HepG2 (cell line): ENCODE measurements around the gene TPM2. TPM values are rescaled to one million over a fixed set of nuclear protein-coding genes. Genes with fewer than 3 reads are reported as not detected.
A peak's percentile ranks its signal among the peaks of the same experiment; 100 is the strongest.

ENCODE experiments used
- AFF4 ChIP-seq: sonication (generic); formaldehyde crosslinking; IDR thresholded peaks from 2 replicates; pipeline ENCODE4 v1.4.0; 2020; ENCODE audit warnings: missing genetic modification reagents
- CEBPB ChIP-seq: IDR thresholded peaks from 2 replicates; pipeline ENCODE4 v1.6.1; 2011; ENCODE audit warnings: low read depth, low read length, improper control_type of control experiment, borderline replicate concordance
- KLF6 ChIP-seq: IDR thresholded peaks from 2 replicates; pipeline ENCODE4 v1.8.0; 2016; ENCODE audit warnings: missing biosample characterization, missing genetic modification reagents
- SRSF9 ChIP-seq: fragments of 200-400 bp; formaldehyde crosslinking; IDR thresholded peaks from 2 replicates; pipeline ENCODE4 v1.6.1; 2018; ENCODE audit warnings: borderline replicate concordance, mild to moderate bottlenecking, low read depth, low read length; ENCODE audit not compliant: insufficient read depth, poor library complexity, severe bottlenecking
- SRY ChIP-seq: sonication (generic); formaldehyde crosslinking; IDR thresholded peaks from 2 replicates; pipeline ENCODE4 v1.8.0; 2022; ENCODE audit warnings: mild to moderate bottlenecking, missing genetic modification reagents
- SSRP1 ChIP-seq: IDR thresholded peaks from 2 replicates; pipeline ENCODE4 v1.6.1; 2016; ENCODE audit warnings: control low read depth
- TOE1 ChIP-seq: sonication (generic); formaldehyde crosslinking; IDR thresholded peaks from 2 replicates; pipeline ENCODE4 v1.4.0; 2020; ENCODE audit warnings: mild to moderate bottlenecking, missing genetic modification reagents
- ZBTB7B ChIP-seq: sonication (generic); formaldehyde crosslinking; IDR thresholded peaks from 2 replicates; pipeline ENCODE4 v1.4.0; 2020; ENCODE audit warnings: missing genetic modification reagents
- ZNF10 ChIP-seq: sonication (generic); formaldehyde crosslinking; IDR thresholded peaks from 2 replicates; pipeline ENCODE4 v1.4.0; 2020; ENCODE audit warnings: mild to moderate bottlenecking, low read depth, missing genetic modification reagents, borderline replicate concordance
- ZNF235 ChIP-seq: sonication (generic); formaldehyde crosslinking; IDR thresholded peaks from 2 replicates; pipeline ENCODE4 v1.8.1; 2023; ENCODE audit warnings: mild to moderate bottlenecking, missing genetic modification reagents, borderline replicate concordance
- ZNF331 ChIP-seq: sonication (generic); formaldehyde crosslinking; IDR thresholded peaks from 2 replicates; pipeline ENCODE4 v1.4.0; 2020; ENCODE audit warnings: missing genetic modification reagents
- ZNF343 ChIP-seq: sonication (generic); formaldehyde crosslinking; IDR thresholded peaks from 2 replicates; pipeline ENCODE4 v1.4.0; 2020; ENCODE audit warnings: mild to moderate bottlenecking, missing genetic modification reagents
- ZNF383 ChIP-seq: sonication (generic); formaldehyde crosslinking; IDR thresholded peaks from 2 replicates; pipeline ENCODE4 v1.4.0; 2020; ENCODE audit warnings: missing genetic modification reagents, mild to moderate bottlenecking, borderline replicate concordance
- ZNF547 ChIP-seq: sonication (generic); formaldehyde crosslinking; IDR thresholded peaks from 2 replicates; pipeline ENCODE4 v1.5.1; 2020; ENCODE audit warnings: mild to moderate bottlenecking, missing genetic modification reagents
- ZNF550 ChIP-seq: sonication (generic); formaldehyde crosslinking; IDR thresholded peaks from 2 replicates; pipeline ENCODE4 v1.4.0; 2020; ENCODE audit warnings: mild to moderate bottlenecking, missing genetic modification reagents, borderline replicate concordance
- ZNF557 ChIP-seq: sonication (generic); formaldehyde crosslinking; IDR thresholded peaks from 2 replicates; pipeline ENCODE4 v1.4.0; 2020; ENCODE audit warnings: missing genetic modification reagents
- ZNF570 ChIP-seq: sonication (generic); formaldehyde crosslinking; IDR thresholded peaks from 2 replicates; pipeline ENCODE4 v1.4.0; 2020; ENCODE audit warnings: mild to moderate bottlenecking, missing genetic modification reagents, borderline replicate concordance
- ZNF660 ChIP-seq: sonication (generic); formaldehyde crosslinking; IDR thresholded peaks from 2 replicates; pipeline ENCODE4 v1.5.1; 2020; ENCODE audit warnings: mild to moderate bottlenecking, low read depth, missing genetic modification reagents, borderline replicate concordance
- polyA plus RNA-seq, 8 experiments: library from polyadenylated mRNA; depleted of rRNA in 3 of 8; stranded (reverse) in 7 of 8; unstranded in 1 of 8; fragments of >200 nt; fragmentation: Illumina TruSeq in 4 of 8; extraction: Trizol in 4 of 8; gene quantifications; 2 replicates each; pipeline versions ENCODE4 v1.2.1 to v1.2.3, GENCODE V29; 2011 to 2016; ENCODE audit warnings: low read depth in 4 of 8, missing spikeins in 1 of 8, mixed read lengths in 1 of 8; ENCODE audit not compliant: insufficient read depth in 1 of 8
- total RNA-seq, 5 experiments: library from RNA; depleted of rRNA; stranded (reverse); fragments of >200 nt; fragmentation: Illumina TruSeq; extraction: Trizol; gene quantifications; 2 replicates each; pipeline ENCODE4 v1.2.3, GENCODE V29; 2016; ENCODE audit warnings: low read depth in 1 of 5
- TF ChIP-seq, protein P1 (sequence below): sonication (generic); formaldehyde crosslinking; IDR thresholded peaks from 2 replicates; pipeline ENCODE4 v1.4.0; 2020; ENCODE audit warnings: low read depth, missing genetic modification reagents
- TF ChIP-seq, protein P2 (sequence below): sonication (generic); formaldehyde crosslinking; IDR thresholded peaks from 2 replicates; pipeline ENCODE4 v1.4.0; 2020; ENCODE audit warnings: missing genetic modification reagents, borderline replicate concordance

Gene TPM2
- total and polyA plus RNA-seq, 2 of the 13 experiments (the other 11 are each of a cell fraction or from before 2014, with no cell fraction given), result 3.1 to 10.7 TPM

- no peak for TF ChIP-seq ZNF550 (CRISPR knock-in tag)
- no peak for TF ChIP-seq ZNF10 (CRISPR knock-in tag)
- TF ChIP-seq ZBTB7B, result 0 out of 2 replicates have a peak, but pooled peaks have one; percentile 75
- TF ChIP-seq, protein P1, sequence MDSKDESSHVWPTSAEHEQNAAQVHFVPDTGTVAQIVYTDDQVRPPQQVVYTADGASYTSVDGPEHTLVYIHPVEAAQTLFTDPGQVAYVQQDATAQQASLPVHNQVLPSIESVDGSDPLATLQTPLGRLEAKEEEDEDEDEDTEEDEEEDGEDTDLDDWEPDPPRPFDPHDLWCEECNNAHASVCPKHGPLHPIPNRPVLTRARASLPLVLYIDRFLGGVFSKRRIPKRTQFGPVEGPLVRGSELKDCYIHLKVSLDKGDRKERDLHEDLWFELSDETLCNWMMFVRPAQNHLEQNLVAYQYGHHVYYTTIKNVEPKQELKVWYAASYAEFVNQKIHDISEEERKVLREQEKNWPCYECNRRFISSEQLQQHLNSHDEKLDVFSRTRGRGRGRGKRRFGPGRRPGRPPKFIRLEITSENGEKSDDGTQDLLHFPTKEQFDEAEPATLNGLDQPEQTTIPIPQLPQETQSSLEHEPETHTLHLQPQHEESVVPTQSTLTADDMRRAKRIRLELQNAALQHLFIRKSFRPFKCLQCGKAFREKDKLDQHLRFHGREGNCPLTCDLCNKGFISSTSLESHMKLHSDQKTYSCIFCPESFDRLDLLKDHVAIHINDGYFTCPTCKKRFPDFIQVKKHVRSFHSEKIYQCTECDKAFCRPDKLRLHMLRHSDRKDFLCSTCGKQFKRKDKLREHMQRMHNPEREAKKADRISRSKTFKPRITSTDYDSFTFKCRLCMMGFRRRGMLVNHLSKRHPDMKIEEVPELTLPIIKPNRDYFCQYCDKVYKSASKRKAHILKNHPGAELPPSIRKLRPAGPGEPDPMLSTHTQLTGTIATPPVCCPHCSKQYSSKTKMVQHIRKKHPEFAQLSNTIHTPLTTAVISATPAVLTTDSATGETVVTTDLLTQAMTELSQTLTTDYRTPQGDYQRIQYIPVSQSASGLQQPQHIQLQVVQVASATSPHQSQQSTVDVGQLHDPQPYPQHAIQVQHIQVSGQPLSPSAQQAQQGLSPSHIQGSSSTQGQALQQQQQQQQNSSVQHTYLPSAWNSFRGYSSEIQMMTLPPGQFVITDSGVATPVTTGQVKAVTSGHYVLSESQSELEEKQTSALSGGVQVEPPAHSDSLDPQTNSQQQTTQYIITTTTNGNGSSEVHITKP (CRISPR knock-in tag), result 0 out of 2 replicates have a peak, but pooled peaks have one; percentile 59
- no peak for TF ChIP-seq SRSF9
- peak; percentile 76 for TF ChIP-seq ZNF331 (CRISPR knock-in tag)
- TF ChIP-seq ZNF343 (CRISPR knock-in tag), result 0 out of 2 replicates have a peak, but pooled peaks have one; percentile 59
- no peak for TF ChIP-seq ZNF660 (CRISPR knock-in tag)
- TF ChIP-seq, protein P2, sequence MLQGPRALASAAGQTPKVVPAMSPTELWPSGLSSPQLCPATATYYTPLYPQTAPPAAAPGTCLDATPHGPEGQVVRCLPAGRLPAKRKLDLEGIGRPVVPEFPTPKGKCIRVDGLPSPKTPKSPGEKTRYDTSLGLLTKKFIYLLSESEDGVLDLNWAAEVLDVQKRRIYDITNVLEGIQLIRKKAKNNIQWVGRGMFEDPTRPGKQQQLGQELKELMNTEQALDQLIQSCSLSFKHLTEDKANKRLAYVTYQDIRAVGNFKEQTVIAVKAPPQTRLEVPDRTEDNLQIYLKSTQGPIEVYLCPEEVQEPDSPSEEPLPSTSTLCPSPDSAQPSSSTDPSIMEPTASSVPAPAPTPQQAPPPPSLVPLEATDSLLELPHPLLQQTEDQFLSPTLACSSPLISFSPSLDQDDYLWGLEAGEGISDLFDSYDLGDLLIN, result peak; percentile 98; the same call in 1 of the 2 replicates
- TF ChIP-seq KLF6 (CRISPR knock-in tag), result no peak
- 0 out of 2 replicates have a peak, but pooled peaks have one; percentile 58 for TF ChIP-seq SRY (CRISPR knock-in tag)
- no peak for TF ChIP-seq ZNF557 (CRISPR knock-in tag)
- TF ChIP-seq ZNF235 (CRISPR knock-in tag), result peak; percentile 59; the same call in 1 of the 2 replicates
- no peak for TF ChIP-seq SSRP1 (CRISPR knock-in tag)
- TF ChIP-seq ZNF383 (CRISPR knock-in tag), result peak; percentile 68; the same call in 1 of the 2 replicates
- no peak for TF ChIP-seq AFF4 (CRISPR knock-in tag)
- no peak for TF ChIP-seq TOE1 (CRISPR knock-in tag)
- no peak for TF ChIP-seq CEBPB
- peak; percentile 88 for TF ChIP-seq ZNF547 (CRISPR knock-in tag)
- TF ChIP-seq ZNF570 (CRISPR knock-in tag), result no peak
These were observed 24.9 kb downstream of the TPM2 start, which contains the start of gene ARHGEF39 (continued) for GRCh38 chr9:35664531-35665470.
